ENCODE data around the gene SLC10A7. TPM values are rescaled to one million over a fixed set of nuclear protein-coding genes. Genes with fewer than 3 reads are reported as not detected.

Gene SLC10A7
- total and polyA plus RNA-seq, 12 donors: 1.3 to 6.6 (median 4.4) TPM

DNA sequence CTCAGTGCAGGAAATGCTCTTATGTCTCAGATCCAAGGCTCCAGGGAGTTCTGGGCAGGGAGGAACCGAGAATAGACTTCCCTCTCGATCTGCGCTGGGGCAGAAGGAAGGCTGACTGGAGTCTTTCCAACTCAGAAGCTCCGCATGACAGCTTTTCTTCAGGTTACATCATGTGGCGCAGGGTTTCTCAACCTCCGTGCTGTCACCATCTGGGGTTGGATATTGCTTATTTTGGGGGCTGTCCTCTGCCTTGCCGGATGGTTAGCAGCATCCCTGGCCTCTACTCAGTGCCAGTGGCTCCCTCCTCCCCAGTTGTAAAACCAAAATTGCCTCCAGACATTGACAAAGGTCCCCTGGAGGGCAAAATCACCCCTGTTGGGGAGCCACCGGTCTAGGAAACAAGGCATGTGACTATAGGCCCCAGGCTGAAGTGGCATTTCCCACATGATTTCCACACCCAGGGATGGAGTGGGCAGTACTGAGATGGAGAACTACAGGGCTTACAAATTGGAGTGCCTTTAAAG is 286.0 kb downstream of the SLC10A7 start:
- DNase-seq (no peak), ATAC-seq (peak; percentile 53 to 70 (median 61))
- 53 to 58% methylated on average over 8 of the region's 8 CpGs for WGBS, 2 donors
- H3K4me3 ChIP-seq: no peak overlapping the region
- peak overlapping the region in 8 of 10 donors; percentile 7 to 66 (median 38) for H3K27ac ChIP-seq
- intact Hi-C loops (cut with DNase I): loop anchor here in 3 of 10 donors (5.0 to 10.0 kb wide), 3 partner anchors 43 to 849 kb away; no protein-coding TSS in a partner anchor
- TF ChIP-seq, protein P1, sequence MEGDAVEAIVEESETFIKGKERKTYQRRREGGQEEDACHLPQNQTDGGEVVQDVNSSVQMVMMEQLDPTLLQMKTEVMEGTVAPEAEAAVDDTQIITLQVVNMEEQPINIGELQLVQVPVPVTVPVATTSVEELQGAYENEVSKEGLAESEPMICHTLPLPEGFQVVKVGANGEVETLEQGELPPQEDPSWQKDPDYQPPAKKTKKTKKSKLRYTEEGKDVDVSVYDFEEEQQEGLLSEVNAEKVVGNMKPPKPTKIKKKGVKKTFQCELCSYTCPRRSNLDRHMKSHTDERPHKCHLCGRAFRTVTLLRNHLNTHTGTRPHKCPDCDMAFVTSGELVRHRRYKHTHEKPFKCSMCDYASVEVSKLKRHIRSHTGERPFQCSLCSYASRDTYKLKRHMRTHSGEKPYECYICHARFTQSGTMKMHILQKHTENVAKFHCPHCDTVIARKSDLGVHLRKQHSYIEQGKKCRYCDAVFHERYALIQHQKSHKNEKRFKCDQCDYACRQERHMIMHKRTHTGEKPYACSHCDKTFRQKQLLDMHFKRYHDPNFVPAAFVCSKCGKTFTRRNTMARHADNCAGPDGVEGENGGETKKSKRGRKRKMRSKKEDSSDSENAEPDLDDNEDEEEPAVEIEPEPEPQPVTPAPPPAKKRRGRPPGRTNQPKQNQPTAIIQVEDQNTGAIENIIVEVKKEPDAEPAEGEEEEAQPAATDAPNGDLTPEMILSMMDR (IDR thresholded peaks at IDR 0.05): no peak
- H3K27me3 ChIP-seq: no peaks in the 10 kb centered on the region
- no peaks in the 10 kb centered on the region for H3K36me3 ChIP-seq
- H3K4me1 ChIP-seq: peaks cover 0 to 38% (median 17%) of the 10 kb centered on the region in 9 donors
- H3K9me3 ChIP-seq: peaks cover 0 to 15% (median 6%) of the 10 kb centered on the region in 11 donors

DNA sequence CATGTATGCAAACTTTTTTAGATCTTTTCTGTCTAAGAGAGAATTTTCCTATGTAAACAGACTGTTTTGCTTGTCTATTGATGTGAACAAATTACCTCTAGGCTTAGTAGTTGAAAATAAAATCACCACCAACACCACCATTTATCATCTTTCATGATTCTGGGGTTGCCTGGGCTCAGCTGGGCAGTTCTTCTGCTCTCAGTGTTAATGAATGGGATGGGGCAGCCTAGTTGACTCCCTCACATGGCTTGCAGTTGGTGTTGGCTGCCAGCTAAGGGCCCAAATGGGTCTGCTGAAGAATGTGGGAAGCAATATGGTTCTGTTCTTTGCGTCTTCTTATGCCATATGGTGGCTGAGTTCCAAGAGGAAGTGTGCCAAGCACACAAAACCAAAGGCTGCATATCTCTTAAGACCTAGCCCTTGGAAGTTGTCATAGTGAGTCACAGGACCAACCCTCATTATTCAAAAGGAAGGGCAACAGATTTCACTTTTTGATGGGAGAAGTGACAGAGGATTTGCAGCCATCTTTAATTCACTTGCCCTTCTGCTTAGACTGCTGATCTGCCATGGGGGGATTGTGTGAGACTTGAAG is 289.5 kb downstream of the SLC10A7 start:
- 93 to 96% methylated on average over 1 of the region's 1 CpG for WGBS, 2 donors
- H3K27ac ChIP-seq: no peak overlapping the region
- peaks cover 0 to 19% (median 9%) of the 10 kb centered on the region in 9 donors for H3K4me1 ChIP-seq
- DNase-seq: no peak
- no peak overlapping the region for H3K4me3 ChIP-seq
- H3K9me3 ChIP-seq: peaks cover 0 to 14% (median 6%) of the 10 kb centered on the region in 11 donors
- no peaks in the 10 kb centered on the region for H3K27me3 ChIP-seq
- TF ChIP-seq, protein P1 (IDR thresholded peaks at IDR 0.05): no peak
- no peaks in the 10 kb centered on the region for H3K36me3 ChIP-seq
- no peak for ATAC-seq
- intact Hi-C loops (cut with DNase I): loop anchor here in 2 of 10 donors (10.0 kb wide), 2 partner anchors 137 to 853 kb away; no protein-coding TSS in a partner anchor

DNA sequence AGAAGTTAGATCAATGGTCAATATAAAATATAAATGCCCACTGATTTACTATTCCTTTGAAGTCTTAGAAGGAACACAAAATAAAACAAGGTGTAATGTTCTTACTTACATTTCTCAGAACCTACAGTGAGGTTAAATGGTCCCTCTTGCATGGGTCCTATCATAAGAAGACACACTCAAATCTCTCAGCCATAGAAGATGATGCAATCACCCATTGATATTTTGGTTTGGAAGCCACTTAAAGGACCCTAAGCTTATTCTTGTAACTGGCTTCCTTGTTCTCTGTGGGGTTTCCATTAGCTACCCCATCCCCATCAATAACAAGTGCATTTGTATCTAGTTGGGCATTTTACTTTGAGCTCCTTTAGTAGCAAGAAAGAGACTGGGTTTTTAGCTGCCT is 292.3 kb downstream of the SLC10A7 start:
- Histone ChIP-seq H3K27me3 (no peaks in the 10 kb centered on the region), H3K36me3 (no peaks in the 10 kb centered on the region), H3K4me3 (no peak overlapping the region), H3K27ac (no peak overlapping the region), H3K9me3 (peaks cover 0 to 14% (median 6%) of the 10 kb centered on the region in 11 donors), H3K4me1 (peaks cover 0 to 8% (median 4%) of the 10 kb centered on the region in 9 donors)
- TF ChIP-seq, protein P1 (IDR thresholded peaks at IDR 0.05): no peak
- ATAC-seq (no peak), DNase-seq (no peak)
- intact Hi-C loops (cut with DNase I): no loop called here

DNA sequence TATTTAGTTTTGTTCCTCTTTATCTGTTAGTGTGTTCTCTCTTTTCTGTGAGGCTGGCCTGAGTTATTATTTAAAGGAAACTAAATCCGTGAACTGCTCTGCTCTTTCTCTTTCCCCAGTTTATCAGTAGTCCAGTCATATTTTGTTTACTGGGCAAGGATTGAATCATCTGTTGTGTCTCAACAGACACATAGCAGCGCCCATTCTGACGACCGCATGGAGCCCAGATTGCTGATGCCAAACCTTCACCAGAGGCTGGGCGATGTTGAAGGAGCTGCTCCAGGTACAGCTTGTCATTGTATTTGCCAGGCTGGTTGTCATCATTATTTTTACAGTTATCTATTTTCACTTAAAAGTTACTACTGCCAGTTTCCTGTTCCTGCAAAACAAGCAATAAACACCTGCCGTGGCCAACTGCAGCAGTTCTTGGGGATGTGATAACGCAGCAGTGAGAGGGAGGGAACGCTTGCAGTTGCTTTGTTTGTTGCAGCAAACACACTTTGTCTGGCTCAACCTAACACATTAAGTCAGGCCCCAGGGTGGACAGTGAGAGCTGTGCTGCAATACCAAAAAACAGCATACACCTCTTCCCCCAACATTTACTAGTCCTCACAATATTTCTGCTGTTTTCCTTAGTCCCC is 297.3 kb downstream of the SLC10A7 start:
- peak in 1 of 2 donors; percentile 22 for DNase-seq
- Histone ChIP-seq H3K9me3 (no peaks in the 10 kb centered on the region), H3K27ac (peak overlapping the region in 1 of 10 donors; percentile 17), H3K4me1 (peaks cover 0 to 13% (median 5%) of the 10 kb centered on the region in 9 donors), H3K4me3 (no peak overlapping the region), H3K36me3 (no peaks in the 10 kb centered on the region), H3K27me3 (no peaks in the 10 kb centered on the region)
- WGBS, 2 donors: 20 to 33% methylated on average over 8 of the region's 8 CpGs
- TF ChIP-seq, protein P1 (IDR thresholded peaks at IDR 0.05): no peak
- intact Hi-C loops (cut with DNase I): no loop called here
- peak in 7 of 8 donors; percentile 61 to 96 (median 90) for ATAC-seq
